GM12892 (cell line): ENCODE data around the gene RNF213.

Source experiments
- DNase-seq: peaks from one replicate; pipeline ENCODE4 v3.0.0; 2011; ENCODE audit not compliant: insufficient read length
- FAIRE-seq: peaks from 2 replicates; lab custom pipeline; 2011; peaks lifted over from hg19 to GRCh38; lab: Jason Lieb, UNC
- POLR2A ChIP-seq: IDR thresholded peaks from 2 replicates; pipeline ENCODE4 v1.6.1; 2011; ENCODE audit warnings: low read depth, low read length, control low read depth
- POLR2AphosphoS5 ChIP-seq: IDR thresholded peaks from 2 replicates; pipeline ENCODE4 v1.6.1; 2011; ENCODE audit warnings: low read depth, low read length, control low read depth
- TAF1 ChIP-seq: IDR thresholded peaks from 2 replicates; pipeline ENCODE4 v1.6.1; 2011; ENCODE audit warnings: low read depth, mild to moderate bottlenecking, control low read depth, low read length, borderline replicate concordance

RNF213 gene

DNA sequence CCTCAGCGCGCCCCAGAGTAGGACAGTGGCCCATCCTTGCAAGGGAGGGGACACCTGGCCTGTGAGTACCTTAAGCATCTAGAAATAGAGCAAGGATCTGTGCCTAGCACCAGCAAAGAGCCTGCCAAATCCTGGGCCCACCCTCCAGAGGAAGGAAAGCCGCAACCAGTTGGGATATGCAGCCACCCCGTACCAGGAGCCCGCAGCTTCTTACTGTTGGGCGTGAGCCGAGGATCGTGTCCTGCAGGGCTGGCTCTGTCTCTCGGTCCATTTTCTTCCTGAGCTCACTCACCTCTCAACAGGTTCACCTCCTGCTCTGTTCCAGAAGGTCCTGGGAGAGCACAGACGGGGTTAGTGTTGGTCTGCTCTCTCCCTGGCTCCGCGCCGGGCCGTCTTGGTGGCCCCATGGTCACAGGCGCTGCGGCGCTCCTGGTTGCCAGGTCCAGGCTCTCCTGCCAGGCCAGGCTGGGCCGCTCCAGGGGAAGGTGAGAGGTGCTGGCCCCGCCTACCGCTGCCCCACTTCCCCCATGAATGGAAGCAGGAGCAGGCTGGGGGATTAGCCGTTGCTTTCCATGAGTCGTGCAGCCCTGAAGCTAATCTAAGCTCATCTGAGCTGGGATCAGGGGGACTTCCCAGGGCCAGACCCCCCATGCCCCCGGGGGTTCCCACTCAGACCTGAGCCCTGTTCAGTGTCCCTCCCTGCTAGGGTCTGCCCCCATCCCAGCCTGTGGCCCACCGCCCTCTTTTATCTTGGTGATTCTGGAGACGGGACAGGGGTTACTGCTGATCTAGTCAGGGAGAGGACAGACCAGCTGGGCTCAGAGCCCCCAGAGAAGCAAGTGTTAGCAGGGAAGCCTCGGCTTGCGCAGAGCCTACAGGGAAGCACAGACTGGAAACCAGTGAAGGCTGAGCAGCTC is 167.0 kb downstream of the RNF213 start:
- no peak for DNase-seq
- FAIRE-seq: no peak
- no peak for TF ChIP-seq POLR2AphosphoS5
- TF ChIP-seq TAF1: no peak
- no peak for TF ChIP-seq POLR2A

DNA sequence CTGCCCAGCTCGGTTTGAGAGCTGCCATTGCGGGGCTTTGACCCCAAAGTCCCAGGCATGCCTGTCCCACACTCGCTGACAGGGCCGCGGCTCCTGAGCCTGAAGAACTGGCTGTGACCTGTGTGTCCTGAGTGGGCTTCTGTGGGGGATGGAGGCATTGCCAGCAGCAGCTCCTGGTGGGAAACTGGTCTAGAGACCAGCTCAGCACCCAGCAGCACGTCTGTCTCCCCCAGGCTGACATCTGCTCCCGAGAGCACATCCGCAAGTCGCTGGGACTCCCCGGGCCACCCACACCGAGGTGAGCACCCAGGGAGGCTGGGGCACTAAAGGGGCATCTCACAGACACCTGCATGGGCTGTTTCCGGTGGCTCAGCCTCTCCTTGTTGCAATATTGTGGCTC is 167.7 kb downstream of the RNF213 start:
- FAIRE-seq (no peak), DNase-seq (no peak)
- TF ChIP-seq TAF1 (no peak), POLR2AphosphoS5 (no peak), POLR2A (no peak)

DNA sequence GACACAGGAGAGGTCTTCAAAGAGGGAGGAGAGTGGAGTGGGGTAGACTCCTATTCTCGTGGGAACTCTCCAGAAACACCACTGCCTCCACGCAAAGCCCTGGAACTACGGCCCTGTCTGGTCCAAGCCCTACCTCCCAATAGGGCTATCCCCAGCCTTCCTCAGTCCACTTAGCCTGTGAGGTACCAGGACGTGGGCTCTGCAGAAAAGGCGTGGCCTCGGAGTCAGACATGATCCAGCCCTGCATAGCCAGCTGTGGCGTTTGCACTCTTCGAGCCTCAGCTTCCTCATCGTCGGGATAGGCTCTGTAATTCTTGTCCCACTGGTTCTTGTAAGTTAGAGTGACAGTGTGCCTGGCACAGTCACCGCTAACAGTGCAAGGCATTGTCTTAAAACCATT is 168.1 kb downstream of the RNF213 start:
- TF ChIP-seq TAF1 (no peak), POLR2A (no peak), POLR2AphosphoS5 (no peak)
- DNase-seq (no peak), FAIRE-seq (no peak)

DNA sequence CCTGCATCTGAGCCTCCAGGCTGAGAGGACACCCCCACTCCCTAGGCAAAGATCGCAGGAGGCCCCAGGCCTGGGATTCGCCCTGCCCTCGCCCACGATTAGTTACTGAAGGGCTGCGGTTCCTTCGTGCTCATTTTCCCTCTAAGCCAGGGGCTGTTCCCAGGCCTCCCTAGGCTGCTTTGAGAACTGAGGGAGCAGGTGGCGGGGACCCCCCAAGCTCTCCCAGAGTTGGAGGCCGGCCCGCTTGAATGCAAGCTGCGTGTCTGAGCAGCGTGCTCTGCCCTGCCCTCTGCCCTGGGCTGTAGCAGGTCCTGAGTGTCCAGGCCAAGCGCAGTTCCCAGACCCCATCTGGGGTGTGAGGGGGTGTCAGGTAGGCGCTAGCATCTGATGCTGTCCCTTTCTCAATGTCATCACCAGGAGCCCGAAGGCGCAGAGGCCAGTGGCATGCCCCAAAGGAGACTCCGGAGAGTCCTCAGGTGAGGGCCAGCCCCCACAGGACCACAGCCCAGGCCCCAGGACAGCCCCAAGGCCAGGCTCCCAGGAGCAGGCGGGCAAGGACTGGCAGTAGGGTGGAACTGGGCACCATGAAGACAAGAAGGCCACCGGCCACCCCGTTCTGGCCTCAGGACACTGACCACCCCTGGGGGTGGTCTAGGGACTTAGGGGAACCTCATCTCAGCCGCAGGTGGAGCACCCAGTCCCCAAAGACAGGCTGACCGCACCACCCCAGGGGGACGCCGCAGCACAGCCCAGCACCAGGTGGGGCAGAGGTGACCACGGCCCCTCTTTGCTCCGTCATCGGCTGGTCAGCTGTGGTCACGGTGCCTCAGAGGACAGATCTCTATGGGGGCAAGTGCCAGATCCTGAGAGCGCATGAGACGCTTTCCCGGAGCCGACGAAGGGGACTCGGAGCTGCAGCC is 169.0 kb downstream of the RNF213 start:
- no peak for DNase-seq
- TF ChIP-seq POLR2A (no peak), POLR2AphosphoS5 (no peak), TAF1 (no peak)
- FAIRE-seq: no peak

DNA sequence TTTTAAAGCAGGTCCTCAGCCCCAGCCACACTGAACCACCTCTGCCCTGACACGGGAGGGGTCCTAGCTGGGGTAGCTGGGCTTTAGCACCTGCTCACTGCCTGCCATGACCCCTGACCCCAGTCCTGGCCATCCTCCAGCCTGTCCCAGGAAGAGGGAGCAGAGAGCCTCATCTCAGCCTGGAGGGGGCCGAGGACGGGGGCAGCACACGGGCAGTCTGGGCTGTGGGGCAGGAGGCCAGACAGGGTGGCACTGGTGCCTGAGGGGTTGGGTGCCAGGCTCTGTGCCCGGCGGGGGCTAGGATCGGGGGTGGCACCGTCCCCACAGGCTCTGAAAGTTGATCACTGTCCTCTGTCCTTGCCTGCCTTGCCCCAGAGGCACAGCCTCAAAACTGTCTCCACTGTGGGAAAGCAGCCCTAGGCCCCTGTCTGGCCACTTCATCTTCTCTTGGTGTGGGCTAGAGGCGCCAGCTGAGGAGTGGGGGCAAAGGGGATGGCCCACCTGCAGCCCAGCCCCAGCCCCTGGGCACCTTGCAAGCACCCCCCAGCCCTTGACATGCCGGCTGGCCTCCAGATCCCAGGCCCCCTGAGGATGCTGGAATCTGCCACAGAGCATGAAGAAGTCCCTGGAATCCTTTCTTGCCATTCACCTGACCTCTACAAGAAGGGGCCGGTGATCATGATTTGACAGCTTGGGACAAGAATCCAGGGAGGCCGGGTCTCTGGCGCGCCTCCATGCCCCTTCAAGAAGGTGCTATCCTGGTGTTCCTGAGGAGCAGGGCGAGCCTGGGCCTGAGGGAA is 170.0 kb downstream of the RNF213 start:
- TF ChIP-seq TAF1 (no peak), POLR2AphosphoS5 (no peak), POLR2A (no peak)
- FAIRE-seq (no peak), DNase-seq (no peak)

DNA sequence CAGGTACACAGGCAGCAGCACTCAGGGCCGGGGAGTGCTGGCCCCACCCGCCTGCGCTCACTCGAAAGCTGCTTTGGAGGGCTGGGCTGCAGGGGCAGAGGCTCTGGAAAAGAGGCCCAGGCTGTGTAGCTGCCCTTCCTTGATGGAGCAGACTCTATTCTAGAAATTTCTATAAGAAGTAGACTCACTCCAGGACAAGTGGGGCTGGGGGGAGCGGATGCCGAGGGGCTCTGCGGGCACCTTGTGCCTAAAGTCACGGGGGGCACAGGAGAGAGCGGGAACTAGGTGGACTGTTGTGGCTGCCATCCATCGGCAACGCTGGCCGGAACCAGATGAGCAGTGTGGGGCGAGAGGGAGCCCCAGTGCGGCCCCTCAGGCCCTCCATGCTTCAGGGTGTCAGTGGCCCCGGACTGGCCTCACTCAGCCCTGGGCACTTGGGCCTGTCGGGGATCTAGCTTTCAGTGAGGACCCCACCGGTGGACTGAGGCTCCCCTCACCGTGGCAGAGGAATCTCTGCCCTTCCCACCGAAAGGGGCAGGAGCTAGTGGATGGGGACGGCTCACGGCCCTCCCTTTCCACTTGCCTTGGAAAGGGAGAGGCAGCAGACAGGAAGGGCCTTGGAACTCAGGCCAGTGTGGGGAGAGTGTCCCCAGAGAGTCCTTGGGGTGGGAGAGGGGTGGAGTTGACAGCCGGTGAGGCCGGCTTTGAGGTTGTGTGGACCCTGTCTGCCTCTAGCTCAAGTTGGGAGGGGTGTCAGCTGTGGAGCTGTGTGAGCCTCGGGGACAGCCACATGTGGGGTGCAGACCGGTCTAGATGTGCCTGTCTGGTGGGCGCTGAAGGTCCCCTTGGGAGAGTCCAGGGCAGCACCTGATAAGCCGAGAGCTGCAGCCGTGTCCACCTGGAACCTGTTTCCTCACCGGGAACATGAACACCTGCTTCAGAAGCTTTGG is 170.9 kb downstream of the RNF213 start:
- no peak for DNase-seq
- TF ChIP-seq POLR2A: no peak
- TF ChIP-seq POLR2AphosphoS5: no peak
- no peak for TF ChIP-seq TAF1
- no peak for FAIRE-seq

DNA sequence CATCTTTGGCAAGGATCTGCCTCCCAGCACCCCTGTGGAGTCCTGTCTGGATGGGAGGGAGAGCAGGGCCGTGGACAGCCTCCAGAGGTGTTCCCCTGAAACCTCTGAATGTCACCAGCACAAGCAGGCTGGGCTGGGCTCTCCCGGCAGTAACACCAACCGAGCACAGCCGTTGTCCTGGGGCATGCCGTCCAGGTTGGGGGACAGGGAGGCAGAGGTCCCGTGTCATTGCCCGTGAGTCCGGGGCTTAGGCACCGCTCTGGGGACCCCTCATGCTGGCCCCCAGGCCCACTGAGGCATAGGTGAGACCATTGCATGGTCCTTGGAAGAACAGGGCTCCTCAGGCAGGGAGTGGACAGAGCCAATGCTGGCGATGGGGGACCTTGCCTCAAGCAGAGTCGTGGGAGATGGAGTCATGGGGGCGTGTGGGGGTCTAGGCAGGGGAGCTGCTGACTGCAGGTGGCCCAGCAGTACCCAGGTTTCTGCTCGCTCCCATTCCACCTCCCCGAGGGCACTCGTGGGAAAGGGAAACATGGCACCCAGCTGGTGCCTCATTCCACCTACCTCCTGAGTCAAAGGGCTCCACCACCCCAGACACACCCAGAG is 171.8 kb downstream of the RNF213 start:
- FAIRE-seq: no peak
- TF ChIP-seq TAF1 (no peak), POLR2AphosphoS5 (no peak), POLR2A (no peak)
- DNase-seq: no peak

DNA sequence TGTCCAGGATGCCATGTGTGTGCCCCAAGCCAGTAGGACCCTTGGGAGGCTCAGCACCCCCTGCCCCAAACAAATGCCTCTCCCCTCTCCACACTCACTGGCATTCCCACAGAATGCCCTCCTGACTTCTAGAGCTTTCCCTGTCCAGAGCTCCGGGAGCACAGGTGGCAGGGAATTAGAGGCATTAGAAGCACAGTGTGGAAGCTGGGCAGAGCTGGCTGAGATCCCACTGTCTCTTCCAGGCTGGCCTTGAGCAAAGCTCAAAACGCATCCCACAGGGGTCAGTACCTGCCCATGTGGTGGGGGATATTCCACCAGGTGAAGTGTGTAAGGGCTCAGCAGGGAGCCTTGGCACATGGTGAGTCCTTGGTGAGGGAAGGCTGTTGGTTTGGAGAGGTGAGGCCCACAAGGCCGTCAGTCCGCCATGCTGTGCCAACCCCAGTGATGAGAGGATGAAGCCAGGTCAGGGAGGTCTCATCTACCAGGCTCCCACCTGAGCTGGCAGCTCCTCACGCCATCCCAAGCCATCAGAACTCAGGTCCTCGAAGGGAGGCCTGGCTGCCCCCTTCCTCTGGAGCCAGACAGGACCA is 172.4 kb downstream of the RNF213 start:
- no peak for DNase-seq
- FAIRE-seq: no peak
- no peak for TF ChIP-seq TAF1
- no peak for TF ChIP-seq POLR2A
- TF ChIP-seq POLR2AphosphoS5: no peak

DNA sequence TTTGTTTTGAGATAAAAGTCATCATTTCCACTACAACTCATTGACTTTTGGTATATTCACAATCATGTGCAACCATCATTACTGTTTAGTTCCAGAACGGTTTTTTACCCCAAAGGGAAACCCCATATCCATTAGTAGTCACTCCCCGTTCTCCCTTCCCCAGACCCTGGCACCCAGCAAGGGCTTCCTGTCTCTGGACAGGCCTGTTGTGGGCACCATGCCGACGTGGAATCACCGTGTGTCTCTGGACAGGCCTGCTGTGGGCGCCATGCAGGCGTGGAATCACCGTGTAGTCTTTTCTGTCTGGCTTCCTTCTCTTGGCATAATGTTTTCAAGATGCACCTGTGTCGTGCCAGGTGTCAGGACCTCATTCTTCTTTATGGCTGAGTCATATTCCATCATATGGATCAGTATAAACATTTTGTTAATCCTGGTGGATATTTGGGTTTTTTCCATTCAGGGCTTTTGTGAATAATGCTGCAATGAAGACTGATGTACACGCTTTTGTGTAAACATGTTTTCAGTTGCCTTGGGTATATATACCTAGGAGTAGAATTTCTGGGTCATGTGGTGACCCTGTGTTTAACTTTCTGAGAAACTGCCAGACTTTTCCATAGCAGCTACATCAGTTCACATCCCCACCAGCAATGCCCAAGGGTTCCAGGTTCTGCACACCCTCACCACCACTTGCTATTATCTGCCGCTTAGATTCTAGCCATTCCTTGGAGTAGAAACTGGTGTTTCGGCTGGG is 173.4 kb downstream of the RNF213 start:
- FAIRE-seq (no peak), DNase-seq (no peak)
- TF ChIP-seq POLR2AphosphoS5 (no peak), TAF1 (no peak), POLR2A (no peak)
